SHP77 (cell line): ENCODE measurements around the gene NTN3.

Source experiments
- DNase-seq, 2 experiments: peaks; one replicate each; lab custom pipeline; 2025; lab: John Stamatoyannopoulos, UW

The NTN3 gene

DNA sequence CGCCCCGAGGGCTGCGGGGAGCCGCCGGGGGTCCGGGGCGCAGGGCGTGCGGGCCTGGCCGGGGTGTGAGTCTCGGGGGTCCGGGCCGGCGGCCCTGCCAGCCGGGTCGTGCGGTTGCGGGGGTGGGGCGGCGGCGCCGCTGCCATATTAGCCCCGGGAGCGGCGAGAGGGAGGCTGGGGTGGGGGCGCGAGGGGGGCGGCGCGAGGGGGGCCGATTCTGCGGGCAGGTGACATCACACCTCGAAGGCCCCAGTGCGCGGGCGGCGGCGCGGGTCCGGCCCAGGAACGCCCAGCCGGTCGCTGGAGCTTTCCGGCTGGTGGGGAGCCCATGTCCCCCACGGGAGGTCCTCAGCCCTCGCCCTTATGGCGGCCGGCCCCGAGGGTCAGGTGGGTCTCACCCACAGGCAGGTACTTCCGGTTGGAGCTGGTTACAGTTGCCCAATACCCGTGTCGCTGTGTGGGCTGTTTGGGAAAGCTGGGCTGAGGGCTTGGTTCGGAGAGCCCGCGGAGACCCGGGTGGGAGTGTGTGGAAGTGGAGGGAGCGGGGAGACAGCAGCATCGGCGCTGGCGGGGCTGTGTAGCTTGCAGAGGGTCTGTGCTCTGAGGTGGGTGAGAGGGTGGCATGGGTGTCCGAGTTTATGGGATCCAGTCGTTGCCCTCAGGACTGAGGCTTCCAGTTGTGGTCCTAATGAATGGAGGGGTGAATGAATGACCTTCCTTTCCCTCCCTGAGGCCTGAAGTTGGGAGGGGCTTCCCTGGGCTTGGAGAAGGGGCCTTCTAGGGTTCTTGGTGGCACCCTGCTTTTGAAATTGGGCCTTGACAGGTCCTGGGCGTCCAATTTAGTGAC is 43.5 kb downstream of the NTN3 start:
- no peak for DNase-seq

DNA sequence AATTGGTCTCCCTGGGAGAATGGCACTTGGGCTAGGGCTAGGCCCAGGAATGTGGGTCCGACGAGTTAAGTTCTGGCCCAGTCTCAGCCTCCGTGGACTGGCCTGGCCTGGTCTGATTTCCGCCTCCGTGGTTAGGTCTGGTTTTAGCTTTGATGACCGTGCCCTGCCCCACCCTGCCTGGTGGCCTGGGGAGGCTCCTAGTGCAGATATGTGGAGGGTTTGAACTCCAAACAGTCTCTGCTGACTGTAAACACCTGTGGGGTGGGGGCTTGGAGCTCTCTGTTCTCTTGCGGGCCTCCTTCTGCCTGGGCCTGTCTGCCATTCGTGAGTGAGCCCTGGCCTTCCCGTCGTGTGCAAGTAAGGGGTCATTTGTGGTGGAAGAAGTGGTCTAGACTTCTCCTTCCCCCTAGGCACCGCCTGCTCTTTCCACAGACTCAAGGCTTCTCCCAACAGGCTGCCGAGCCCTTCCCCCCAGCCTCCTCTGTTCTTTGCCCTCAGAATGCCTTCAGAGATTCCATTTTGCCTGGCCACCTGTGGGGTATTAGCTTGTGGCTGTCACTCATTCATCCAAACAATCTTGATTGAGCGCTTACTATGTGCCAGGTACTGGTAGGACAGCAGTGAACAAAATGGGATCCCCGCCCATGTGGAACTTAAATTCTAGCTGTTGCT is 44.2 kb downstream of the NTN3 start:
- DNase-seq, result no peak

GRCh38 chr16:2516391-2517240 is 45.5 kb downstream of the NTN3 start:
- DNase-seq, result no peak

DNA sequence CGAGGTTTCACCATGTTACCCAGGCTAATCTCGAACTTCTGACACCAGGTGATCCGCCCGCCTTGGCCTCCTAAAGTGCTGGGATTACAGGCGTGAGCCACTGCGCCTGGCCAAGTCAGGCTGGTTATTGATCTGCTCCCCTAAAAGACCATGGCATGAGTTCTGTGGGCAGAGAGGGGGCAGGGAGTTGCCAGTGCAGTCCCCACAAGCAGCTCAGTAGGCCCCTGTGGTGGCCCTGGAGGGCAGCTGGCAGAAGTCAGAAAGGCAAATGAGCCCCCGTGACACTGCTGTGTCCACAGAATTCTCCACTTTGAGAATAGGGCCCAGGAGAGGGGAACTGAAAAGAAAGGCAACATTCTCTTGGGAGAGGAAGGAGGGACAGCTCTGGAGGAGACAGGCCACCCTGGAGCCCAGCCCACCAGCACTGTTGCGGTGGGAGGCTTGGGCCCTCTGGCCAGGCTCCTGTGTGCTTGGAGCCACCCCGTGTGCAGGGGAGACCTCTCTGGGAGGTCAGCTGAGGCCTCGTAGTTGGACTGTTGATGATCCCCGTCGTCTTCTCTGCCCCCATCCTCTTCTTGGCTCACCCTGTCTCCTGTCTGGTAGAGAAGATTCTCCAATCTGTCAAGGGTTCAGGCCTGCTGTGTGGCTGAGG is 47.0 kb downstream of the NTN3 start:
- no peak for DNase-seq

- no peak for DNase-seq
Measured at GRCh38 chr16:2518823-2519710, 48.0 kb downstream of the NTN3 start.

DNA sequence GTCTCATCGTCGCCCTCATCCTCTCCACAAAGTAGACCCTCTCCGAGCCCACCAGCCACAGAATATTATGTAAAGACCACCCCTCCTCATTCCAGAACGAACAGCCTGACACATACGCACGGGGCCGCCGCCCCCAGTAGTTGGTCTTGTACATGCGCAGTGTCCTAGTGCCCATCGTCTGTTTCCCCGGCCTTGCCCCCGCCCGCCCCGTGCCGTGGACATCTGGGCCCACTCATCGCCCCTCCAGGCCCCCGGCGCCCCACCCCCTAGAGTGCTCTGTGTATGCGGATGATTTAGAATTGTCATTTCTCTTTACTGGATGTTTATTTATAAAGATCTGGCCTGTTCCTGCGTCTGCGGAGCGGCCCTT is 48.6 kb downstream of the NTN3 start:
- no peak for DNase-seq

GRCh38 chr16:2520097-2520783 is 49.1 kb downstream of the NTN3 start, which contains the start of gene AMDHD2:
Gene AMDHD2, plus strand, starts transcription at chr16:2520371. Its CDS starts 88 bp downstream, at chr16:2520459.
- peak; percentile 63 to 84 for DNase-seq

DNA sequence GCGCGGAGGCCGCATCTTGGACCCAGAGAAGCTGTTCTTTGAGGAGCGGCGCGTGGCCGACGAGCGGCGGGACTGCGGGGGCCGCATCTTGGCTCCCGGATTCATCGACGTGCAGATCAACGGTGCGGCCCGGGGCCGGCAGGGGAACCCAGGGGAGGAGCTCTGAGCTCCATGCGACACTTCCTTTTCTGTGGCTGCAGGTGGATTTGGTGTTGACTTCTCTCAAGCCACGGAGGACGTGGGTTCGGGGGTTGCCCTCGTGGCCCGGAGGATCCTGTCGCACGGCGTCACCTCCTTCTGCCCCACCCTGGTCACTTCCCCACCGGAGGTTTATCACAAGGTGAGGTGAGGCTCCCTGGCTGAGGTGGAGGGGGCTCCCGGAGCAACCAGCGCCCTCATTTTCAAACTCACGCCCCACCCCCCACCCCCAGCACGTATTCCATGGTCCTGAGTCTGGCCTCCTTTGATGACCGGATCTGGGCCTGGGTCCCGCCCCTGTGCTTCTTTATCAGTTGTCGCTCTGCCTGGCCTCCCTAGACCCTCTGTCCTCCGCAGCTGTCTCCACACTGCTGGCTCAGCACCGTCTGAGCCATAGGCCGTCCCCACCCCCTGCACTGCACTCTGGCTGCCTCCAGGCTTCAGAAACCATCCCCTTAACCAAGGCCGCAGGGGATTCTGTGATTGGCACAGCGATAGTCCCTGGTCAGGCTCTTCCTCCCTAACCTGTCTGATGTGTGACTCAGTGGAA is 49.9 kb downstream of the NTN3 start:
- DNase-seq, result no peak
